Activated effector memory CD4-positive, alpha-beta T cell treated with Interleukin-2 at 50 U/mL for 16 hours (primary cell): ENCODE measurements around the gene NME8.

Source experiments
- DNase-seq: peaks from one replicate; pipeline ENCODE4 v3.0.0-alpha.2; 2020

The NME8 gene

DNA sequence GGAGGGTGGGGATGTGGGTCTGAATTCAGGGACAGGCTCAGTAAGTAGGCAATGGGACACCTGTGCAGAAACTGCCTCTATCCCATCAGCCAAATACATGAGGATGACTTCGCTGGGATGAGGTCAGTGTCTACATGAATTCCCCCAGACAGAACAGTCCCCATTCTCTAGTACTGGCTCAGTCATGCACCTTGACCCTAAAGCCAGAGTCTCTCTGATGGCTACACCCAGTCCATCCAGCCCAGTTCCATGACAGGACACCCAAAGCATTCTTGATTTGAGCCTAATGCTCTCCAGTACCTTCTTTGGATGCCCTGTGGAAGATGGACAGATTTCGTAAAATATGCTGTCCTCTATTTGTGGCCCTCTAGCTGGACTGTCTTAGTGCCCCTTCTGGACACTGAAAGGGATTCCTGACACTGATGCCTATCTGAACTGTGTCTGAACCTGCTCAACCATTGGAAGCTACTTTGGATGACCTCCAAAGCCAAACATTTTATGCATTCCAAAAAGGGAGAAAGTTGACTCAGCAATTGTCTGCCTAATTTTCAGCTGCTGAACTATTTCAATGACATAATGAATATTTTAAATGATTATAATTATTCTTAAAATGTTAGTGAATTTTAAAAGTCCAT, 53.6 kb downstream of the NME8 start:
- DNase-seq = no peak

DNA sequence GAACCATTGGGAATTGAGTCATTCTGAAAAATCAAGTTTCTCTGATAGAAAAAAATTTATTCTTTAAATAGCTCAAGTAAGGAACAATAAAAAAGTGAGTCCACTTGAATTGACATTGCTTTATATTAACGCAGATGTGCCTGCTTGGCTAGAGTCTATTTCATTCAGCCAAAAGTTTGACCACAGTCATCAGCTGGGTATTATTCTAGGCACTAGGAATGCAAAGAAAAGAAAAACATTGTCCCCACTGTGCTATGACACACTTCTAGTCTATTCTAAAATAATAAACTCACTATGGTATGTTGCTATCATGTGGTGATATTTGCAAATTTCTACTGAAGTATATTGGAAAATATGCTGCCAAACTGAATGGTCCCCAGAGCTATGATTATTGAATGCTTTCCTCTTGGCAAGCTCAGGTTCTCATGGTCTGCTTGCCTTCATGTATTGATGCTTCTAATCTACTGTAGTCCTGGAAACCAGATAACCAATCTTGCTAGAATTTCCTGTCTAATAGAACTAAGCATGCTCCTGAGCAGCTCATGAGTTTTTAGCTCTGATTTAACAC, 59.9 kb downstream of the NME8 start:
- DNase-seq = no peak

DNA sequence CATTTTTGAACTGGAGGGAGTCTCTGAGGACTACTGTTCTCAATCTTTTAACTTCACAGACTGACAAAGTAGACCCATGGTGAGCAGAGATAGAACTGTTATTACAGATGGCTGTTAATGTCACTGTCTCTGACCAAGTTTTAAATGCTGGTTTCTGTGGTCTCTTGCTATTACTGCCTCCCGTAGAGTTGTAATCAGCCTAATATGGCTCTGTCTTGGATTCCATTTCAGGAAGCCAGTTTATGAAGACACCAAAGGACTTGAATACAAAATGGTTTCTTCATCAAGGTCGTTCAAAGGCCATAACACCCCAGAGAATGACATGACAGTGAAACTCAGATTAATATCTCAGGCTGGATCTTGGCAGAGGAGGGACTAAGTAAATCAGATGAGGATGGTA, 64.4 kb downstream of the NME8 start:
- no peak for DNase-seq

DNA sequence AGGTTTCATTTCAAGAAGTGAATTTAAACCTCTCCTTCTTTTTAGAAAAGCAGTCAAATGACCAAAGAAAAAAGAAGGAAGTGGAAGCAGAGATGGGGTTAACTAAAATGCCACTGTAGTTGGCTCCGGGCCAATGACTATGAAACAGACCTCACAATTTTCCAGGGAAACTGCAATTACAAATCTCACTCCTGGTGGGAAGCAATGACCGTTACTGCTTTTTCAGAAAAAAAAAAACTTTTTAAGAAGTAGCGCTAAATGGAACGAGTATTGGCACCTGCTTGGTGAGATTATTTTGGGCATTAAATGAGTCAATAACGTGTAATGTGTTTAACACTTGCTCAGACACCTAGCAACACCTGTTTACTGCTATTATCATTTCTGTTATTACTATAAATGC, 67.0 kb downstream of the NME8 start:
- DNase-seq = no peak

DNA sequence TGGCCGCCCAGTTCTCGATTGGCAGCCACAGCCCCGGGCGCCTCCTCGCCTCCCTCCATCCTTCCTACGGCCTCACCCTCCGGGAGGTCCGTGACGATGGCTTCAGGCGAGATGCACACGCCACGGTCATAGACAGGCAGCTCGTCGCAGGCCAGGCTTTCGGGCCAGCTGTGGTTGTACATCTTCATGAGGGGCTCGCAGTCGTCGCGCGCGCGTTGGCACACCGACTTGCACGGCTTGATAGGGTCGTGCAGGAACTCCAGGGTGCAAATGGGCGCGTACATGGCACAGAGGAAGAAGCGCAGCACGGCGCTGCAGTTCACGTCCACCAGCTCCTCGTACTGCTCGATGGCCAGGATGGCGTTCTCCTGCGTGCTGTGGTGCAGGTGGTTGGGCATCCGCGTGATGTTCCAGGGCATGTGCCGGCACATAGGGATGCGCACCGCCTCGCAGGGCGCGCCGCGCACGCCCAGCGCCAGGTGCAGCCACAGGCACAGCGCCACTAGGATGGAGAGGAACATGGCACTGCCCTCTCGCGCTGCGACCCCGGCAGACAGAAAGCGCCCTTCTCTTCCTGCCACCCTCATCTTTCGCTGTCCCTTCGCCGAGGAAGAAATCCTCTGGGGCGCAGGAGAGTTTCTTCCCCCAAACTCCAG, 67.7 kb downstream of the NME8 start:
- no peak for DNase-seq

DNA sequence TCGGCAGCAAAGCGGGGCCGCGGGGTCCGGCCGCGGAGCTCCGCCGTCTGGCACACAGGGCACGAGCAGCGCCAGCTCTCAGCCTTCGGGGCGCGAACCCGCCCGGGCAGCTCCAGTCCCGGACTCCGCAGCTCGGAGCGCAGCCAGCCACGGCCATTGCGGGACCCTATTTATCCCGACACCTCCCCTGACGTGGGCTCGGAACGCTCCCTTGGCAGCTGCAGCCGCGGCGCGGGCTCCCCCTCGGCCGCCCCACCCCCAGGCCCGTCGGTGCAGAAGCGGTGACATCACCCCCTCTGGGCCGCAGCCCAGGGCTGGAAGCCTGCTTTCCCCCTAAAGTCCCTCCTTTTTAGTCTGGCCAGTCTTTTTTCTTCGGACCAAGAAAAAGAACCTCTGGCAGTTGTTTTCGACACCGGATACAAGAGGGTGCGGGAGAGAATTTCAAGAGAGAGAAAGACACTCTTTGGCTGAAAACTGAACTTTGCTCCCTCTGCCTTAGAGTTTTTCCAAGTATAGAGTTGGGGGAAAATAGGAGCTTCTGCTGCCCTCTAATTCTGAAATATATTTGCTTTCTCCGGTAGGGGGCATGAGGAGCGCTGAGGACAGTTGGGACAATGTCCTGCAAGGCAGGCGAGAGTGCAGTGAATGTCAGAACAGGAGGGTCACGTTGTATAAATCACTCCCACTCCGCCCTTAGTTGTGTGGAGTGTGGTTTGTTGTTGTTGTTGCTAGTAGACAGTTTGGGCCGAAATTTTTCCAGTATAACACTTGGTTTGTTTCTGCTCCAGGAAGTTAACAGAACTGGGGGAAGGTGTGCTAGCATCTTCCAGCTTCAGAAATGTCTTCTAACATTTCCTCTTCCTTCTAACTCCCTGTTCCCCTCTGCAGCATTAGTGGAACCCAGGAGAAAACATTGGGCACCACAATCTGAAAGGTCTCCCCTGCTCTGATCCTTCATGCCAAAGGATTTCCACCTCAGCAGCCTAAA, 68.6 kb downstream of the NME8 start, which contains the start of gene SFRP4:
SFRP4 (minus strand) TSS at position 145 of the 988 bp plus-strand sequence. CDS start 280 bp downstream, outside the sequence.
- no peak for DNase-seq

DNA sequence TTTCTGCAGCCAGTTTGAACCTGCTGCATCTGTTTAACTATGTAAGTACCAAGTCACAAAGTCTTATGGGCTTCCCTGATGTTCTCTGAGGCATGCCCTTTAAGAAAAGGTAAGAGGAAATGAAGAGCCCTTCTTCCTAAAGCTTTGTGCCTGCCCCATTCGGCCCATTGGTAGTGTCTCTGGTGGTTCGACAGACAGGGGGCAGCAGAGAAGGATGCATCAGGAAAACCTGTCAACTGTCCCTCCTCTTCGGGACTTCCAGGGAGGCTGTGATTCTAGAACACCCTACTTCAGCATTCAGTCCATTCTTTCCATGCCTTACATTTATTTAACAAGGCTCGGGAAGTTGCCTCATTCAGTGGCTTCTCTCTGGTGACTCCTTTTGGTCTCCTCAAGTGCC, 70.1 kb downstream of the NME8 start:
- no peak for DNase-seq

DNA sequence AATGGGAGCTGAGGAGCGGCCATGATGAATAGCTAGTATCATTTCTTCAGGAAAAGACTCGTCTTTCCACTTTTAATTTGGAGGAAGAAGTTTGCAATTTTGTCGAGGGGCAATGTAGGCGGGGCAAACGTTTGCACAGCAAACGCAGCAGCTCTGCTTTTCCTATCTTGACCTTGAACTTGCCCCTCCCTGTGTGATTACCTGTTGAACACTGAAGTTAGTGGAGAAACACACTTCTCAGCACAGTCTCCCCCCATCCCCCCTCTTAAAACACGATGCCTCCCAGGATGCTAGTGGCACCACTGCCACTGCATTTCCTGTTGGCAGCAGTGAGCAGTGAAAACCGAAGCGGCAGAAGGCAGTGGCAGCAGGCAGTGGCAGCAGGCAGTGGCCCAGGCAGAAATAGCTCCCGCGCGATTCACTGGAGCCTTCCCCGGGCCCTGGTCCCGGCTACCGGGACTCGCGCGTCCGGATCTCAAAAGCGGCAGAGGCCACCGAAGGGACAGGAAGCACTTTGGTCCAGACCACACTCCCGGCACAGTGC, 72.0 kb downstream of the NME8 start, which contains the start of gene EPDR1:
EPDR1 (plus strand) TSS at position 336 of the 544 bp plus-strand sequence. CDS start 300 bp downstream, outside the sequence.
- DNase-seq = no peak

DNA sequence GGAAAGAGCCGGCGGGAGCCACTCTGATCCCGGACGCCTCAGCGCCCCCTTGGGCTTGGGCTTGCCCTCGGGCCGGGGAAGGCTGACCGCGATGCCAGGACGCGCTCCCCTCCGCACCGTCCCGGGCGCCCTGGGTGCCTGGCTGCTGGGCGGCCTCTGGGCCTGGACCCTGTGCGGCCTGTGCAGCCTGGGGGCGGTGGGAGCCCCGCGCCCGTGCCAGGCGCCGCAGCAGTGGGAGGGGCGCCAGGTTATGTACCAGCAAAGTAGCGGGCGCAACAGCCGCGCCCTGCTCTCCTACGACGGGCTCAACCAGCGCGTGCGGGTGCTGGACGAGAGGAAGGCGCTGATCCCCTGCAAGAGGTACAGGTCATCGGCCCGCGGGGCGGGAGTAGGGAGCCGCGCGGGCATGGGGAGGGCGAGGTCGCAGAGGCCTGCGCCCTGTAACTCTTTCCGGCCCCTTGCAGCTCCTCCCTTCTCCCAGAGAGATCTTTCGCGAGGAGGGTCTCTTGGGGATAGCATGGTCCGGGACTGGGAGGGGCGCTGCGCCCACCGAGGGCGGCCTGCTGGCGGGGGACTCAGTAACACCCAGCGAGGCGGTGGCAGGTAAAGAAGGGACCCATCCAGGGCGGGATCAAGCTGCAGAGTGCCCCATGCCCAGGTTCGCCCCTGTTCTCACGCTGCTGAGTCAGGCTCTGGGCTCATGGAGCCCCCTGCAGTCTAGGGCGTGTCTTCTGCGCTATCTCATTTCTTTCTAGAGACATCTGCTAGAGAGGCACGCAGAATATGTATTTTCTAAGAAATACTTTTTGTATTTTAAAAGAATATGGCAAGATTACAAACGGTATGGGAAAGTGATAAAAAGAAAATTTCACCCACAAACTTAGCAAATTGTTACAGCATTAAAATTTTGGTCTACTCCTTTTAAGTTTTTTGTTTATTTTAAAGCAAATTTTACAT, 72.7 kb downstream of the NME8 start:
- no peak for DNase-seq

DNA sequence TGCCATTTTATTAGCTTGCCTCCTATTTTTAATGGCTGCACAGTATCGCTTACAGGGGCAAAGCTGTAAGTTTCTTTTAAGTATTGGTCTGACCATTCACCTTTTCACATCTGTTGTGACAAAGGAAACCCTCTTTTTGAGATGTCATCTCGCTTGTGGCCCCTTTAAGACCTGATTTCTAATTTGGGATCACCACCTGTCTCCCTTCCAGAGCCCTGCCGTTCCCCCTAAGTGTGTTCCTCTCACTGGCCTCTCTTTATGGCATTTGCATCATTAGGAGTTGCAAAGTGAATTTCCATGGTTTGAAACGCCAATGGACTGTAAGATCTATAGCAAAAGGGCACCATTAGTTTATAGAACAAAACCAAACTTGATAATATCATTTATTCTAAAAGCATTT, 73.5 kb downstream of the NME8 start:
- DNase-seq = no peak

DNA sequence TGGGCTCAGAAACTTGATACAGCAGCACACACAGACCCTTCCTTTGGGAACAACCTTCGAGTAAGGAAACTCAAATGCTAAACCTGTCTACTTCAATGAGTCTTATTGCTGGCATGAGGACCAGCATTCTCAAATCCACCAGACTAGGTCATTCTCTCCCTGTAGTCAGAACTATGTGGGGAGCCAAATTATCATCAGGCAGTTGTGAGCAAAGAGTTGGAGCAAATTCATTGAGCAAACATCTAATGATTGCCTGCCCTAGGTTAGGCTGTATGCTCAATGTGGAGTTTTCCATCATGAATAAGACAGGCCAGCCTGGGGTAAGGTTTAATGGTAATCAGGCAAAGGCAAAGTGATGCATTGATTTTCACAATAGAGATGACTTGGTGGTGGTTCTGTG, 75.6 kb downstream of the NME8 start:
- DNase-seq = no peak

DNA sequence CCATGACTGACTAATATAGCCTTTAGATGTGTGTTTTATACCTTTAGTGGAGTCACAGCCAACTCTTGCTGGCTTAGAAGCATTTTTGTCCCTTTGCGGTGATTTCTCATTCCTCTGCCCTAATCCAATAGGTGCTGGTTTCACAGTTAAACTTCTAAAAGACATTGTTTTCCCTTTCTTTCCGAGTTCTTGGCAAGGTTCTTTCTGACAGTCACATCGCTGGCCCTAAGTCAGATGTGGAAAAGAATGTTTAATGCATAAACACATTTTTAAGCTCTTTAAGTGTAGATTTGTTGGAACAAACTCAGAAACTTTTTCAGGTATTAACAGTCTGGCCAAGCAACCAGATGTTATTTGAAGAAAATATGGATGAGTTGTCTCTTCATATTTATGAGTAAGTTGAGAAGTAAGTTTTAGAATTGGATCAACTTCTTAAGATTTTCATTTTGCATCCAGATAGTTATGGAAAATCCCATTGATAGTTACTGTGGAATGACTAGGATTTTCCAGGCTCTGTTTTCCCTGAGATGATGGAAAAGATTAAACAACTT, 76.2 kb downstream of the NME8 start:
- DNase-seq = no peak

DNA sequence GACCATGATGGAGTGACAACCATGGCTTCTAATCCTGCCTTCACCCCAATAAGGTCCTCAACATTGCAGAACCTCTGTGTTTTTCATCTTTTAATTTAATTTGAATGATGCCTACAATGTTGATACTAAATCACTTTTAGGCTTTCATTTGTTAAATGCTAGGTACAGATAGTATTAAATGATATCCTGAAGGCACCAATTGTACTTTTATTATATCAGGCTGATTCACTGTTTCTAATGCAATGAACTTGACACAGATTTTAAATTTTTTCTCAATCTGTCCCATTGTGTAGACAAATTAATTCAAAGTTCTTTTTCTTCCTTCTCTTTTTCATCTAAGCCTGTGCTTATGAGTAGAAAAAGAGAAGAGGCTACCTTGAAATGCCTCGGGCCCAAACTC, 77.2 kb downstream of the NME8 start:
- DNase-seq = no peak

DNA sequence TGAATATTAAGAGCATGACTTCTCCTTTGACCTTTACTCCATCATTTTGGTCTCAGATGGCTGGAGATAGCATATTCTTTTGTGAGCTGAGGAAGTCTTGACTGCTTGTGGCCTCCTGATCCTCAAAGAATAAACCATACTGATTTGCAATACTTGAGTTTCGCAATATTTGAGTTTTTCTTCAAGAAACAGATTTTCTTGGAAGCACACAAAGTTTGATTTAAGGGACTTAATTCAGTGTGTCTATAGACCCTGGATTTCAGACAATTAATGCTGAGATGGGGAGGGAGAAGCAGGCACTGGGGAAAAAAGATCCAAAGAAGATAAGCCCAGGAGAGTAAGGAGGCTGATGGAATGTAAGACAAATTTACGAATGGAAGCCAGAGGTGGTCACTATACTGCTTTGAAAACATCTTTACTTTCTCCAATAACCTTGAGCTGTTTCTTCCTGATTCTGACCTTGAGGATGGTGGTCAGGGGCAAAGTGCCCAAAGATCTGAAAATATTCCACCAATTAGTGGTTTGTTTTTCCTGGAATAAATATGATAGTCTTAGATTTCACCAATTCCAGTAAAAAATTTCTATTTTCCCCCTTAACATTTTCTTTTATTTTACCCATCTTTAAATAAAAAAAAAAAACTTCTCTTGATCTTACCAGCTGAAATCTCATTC, 79.5 kb downstream of the NME8 start:
- DNase-seq = no peak

DNA sequence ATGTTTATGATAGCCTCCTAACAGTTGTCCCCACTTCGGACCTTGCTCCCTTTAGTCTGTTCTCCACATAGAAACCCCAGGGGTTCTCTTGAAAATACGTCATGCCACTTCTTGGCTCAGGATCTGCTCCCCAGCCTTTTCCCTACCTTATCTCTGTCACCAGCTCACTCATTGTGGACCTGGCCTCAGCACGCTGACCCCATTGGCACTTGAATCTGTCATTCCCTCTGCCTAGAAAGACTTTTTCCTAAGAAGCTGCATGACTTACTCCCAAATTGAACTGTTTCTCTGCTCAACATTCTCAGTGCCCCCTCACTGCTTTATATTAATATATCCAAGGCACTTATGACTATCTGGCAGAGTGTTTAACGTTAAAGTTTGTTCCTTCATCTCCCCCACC, 80.5 kb downstream of the NME8 start:
- DNase-seq = no peak

DNA sequence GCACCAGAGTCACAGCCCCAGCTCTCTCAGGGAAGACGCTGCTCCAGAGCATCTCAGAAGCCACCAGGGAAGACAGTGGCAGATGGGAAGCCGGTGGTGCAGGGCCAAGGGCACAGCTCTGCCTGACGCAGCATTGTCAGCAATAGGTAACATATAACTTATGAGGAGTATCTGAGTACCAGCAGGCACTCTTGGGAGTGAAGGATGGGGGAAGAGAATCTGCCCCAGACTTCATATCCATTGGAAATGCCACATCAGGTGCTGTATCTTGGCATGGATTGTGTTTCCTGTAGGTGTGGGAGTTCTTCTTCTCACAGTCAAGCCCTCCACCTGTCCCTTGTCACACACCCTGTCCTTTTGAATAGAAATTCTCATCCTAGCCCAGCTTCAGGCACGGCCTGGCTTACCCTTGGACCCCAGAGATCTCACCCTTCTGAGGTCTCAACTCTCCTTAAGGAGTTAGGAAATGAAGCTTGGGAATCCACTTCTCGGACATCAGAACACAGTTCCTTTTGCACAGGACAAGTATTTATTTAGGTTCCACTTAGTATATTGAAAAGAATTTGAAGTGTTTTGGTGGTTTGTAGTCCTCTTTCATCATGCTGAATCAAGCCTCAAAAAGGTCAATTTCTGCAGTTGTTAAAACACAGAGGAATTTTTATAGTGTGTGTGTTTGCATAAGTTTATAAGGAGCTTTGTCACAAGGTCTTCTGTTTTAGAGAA, 82.0 kb downstream of the NME8 start:
- no peak for DNase-seq

DNA sequence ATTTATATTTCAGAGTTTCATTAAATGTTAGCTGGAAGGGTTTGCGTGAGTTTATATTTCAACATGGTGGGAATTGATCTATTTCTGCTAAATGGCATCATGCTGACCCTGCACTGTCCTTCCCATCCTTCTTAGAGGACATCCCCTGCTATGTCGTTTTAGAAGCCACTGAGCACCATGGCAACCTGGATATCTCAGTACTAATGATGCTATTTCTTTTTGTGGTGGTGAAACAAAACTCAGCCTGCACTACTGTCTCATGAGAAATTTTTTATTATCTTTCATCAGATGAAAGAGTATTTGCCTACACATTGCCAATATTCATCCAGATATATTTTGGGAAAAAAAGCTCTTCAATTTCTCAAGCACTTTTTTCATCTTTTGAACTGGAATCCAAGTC, 84.1 kb downstream of the NME8 start:
- no peak for DNase-seq

DNA sequence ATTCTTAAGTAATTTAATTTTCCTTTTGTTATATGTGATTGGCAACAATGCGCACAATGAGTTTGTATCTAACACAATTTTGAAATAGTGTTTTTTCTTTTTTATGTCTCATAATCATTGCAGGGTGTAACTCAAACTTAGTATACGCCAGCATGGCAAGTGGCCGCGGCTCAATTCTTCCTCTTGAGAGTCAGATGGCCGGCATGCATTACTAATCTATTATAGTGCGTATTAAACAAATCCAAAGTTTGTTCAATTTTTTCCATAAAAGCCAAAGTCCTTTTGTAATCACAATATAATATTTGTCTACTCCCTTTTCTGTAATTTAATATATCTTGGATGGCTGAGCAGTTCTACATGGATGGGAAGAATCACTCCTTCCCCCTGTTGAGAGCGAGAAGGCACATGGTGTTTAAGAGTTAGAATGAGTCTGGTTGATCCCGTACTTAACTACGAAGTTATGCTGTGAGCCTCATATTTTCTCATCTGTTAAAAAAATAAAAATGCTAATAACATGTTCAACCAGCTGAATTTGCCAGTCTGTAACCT, 84.7 kb downstream of the NME8 start:
- DNase-seq = no peak

DNA sequence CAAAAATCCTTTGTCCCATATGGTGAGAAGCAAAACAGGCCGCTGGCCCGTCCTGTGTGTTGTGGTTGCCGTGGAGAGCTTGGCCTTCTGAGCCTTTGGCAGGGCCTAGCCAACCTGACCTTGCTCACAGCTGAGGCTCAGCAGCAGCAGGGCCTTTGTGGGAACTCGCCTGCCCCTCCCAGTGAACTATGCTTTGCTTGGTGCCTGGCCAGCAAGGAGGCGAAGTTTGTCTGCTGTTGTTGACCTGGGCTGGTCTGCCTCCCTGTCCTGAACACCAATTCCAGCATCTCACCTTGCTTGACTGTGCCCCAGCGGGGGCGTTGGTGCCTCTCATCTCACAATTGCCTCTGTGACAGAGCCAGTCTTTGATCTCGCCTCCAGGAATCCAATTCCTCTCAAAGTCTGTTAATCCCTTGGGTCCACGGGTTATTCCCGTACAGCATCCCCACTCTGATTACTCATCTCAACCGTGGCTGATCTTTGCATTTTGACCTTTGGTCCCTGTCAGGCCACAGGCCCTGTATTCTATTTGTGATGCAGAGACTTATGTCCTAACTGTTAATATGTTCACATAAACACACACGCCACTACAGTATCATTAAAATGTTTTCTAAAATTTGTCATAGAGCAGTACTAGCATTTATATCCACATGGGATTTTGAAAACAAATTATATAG, 94.7 kb downstream of the NME8 start:
- no peak for DNase-seq
